HepG2 (cell line): ENCODE results near the gene JADE2. TPM values are rescaled to one million over a fixed set of nuclear protein-coding genes. Genes with fewer than 3 reads are reported as not detected.
A peak's percentile ranks its signal among the peaks of the same experiment; 100 is the strongest.

ENCODE experiments used
- CC2D1A ChIP-seq: sonication (generic); formaldehyde crosslinking; IDR thresholded peaks from 2 replicates; pipeline ENCODE4 v1.8.1; 2023; ENCODE audit warnings: mild to moderate bottlenecking, missing genetic modification reagents
- FOXP4 ChIP-seq: sonication (generic); formaldehyde crosslinking; IDR thresholded peaks from 2 replicates; pipeline ENCODE4 v1.4.0; 2020; ENCODE audit warnings: missing genetic modification reagents
- PAXIP1 ChIP-seq: sonication (generic); formaldehyde crosslinking; conservative IDR thresholded peaks from 2 replicates; pipeline ENCODE4 v1.4.0; 2020; ENCODE audit warnings: mild to moderate bottlenecking, missing genetic modification reagents, moderate library complexity
- PTBP1 ChIP-seq: fragments of 200-400 bp; formaldehyde crosslinking; IDR thresholded peaks from 2 replicates; pipeline ENCODE4 v1.6.1; 2018; ENCODE audit warnings: low read length, low read depth; ENCODE audit not compliant: poor library complexity, severe bottlenecking
- SIX4 ChIP-seq: sonication (generic); formaldehyde crosslinking; IDR thresholded peaks from 2 replicates; pipeline ENCODE4 v1.4.0; 2020; ENCODE audit warnings: missing genetic modification reagents
- SP4 ChIP-seq: sonication (generic); formaldehyde crosslinking; IDR thresholded peaks from 2 replicates; pipeline ENCODE4 v1.8.1; 2023; ENCODE audit warnings: mild to moderate bottlenecking, missing genetic modification reagents
- SRSF4 ChIP-seq: fragments of 200-400 bp; formaldehyde crosslinking; IDR thresholded peaks from one replicate; pipeline ENCODE4 v1.6.1; 2018; ENCODE audit warnings: mild to moderate bottlenecking, low read depth, low read length, moderate library complexity; ENCODE audit not compliant: poor library complexity, severe bottlenecking
- YEATS4 ChIP-seq: sonication (generic); formaldehyde crosslinking; IDR thresholded peaks from 2 replicates; pipeline ENCODE4 v1.4.0; 2020; ENCODE audit warnings: missing genetic modification reagents, borderline replicate concordance
- ZBTB46 ChIP-seq: sonication (generic); formaldehyde crosslinking; IDR thresholded peaks from 2 replicates; pipeline ENCODE4 v1.4.0; 2020; ENCODE audit warnings: mild to moderate bottlenecking, missing genetic modification reagents, borderline replicate concordance
- ZGPAT ChIP-seq: IDR thresholded peaks from 2 replicates; pipeline ENCODE4 v1.6.1; 2016; ENCODE audit warnings: mild to moderate bottlenecking
- ZHX1 ChIP-seq: sonication (generic); formaldehyde crosslinking; IDR thresholded peaks from 2 replicates; pipeline ENCODE4 v1.8.1; 2022; ENCODE audit warnings: low read depth, mild to moderate bottlenecking, missing genetic modification reagents
- ZNF224 ChIP-seq: sonication (generic); formaldehyde crosslinking; IDR thresholded peaks from 2 replicates; pipeline ENCODE4 v1.5.0; 2020; ENCODE audit warnings: mild to moderate bottlenecking, missing genetic modification reagents
- ZNF33B ChIP-seq: sonication (generic); formaldehyde crosslinking; IDR thresholded peaks from 2 replicates; pipeline ENCODE4 v1.5.1; 2020; ENCODE audit warnings: mild to moderate bottlenecking, missing genetic modification reagents
- ZNF740 ChIP-seq: sonication (generic); formaldehyde crosslinking; IDR thresholded peaks from 2 replicates; pipeline ENCODE4 v1.4.0; 2020; ENCODE audit warnings: missing genetic modification reagents
- polyA plus RNA-seq, 8 experiments: library from polyadenylated mRNA; depleted of rRNA in 3 of 8; stranded (reverse) in 7 of 8; unstranded in 1 of 8; fragments of >200 nt; fragmentation: Illumina TruSeq in 4 of 8; extraction: Trizol in 4 of 8; gene quantifications; 2 replicates each; pipeline versions ENCODE4 v1.2.1 to v1.2.3, GENCODE V29; 2011 to 2016; ENCODE audit warnings: low read depth in 4 of 8, missing spikeins in 1 of 8, mixed read lengths in 1 of 8; ENCODE audit not compliant: insufficient read depth in 1 of 8
- total RNA-seq, 5 experiments: library from RNA; depleted of rRNA; stranded (reverse); fragments of >200 nt; fragmentation: Illumina TruSeq; extraction: Trizol; gene quantifications; 2 replicates each; pipeline ENCODE4 v1.2.3, GENCODE V29; 2016; ENCODE audit warnings: low read depth in 1 of 5

Gene JADE2
- total and polyA plus RNA-seq, 2 of the 13 experiments (the other 11 are each of a cell fraction or from before 2014, with no cell fraction given): 7.5 to 15.1 TPM

- TF ChIP-seq FOXP4: no peak
- no peak for TF ChIP-seq ZHX1 (CRISPR knock-in tag)
- 0 out of 2 replicates have a peak, but pooled peaks have one; percentile 37 for TF ChIP-seq ZGPAT (CRISPR knock-in tag)
- TF ChIP-seq ZNF224 (CRISPR knock-in tag): 0 out of 2 replicates have a peak, but pooled peaks have one; percentile 5
- no peak for TF ChIP-seq SIX4
- TF ChIP-seq ZNF33B: no peak
- TF ChIP-seq CC2D1A (CRISPR knock-in tag): no peak
- no peak for TF ChIP-seq SRSF4
- TF ChIP-seq YEATS4 (CRISPR knock-in tag): no peak; the same call in 1 of the 2 replicates
- no peak for TF ChIP-seq PTBP1
- 0 out of 2 replicates have a peak, but pooled peaks have one; percentile 39 for TF ChIP-seq ZBTB46
- 0 out of 2 replicates have a peak, but pooled peaks have one; percentile 59 for TF ChIP-seq ZNF740 (CRISPR knock-in tag)
- peak; percentile 3; the same call in 1 of the 2 replicates for TF ChIP-seq SP4 (CRISPR knock-in tag)
- 0 out of 2 replicates have a peak, but pooled peaks have one; percentile 8 for TF ChIP-seq PAXIP1
These were observed at the start of gene JADE2 (continued) for GRCh38 chr5:134524826-134525682.
